Adrenal gland (tissue), 12 donors: Measurements from ENCODE around the gene PRR35. TPM values are rescaled to one million over a fixed set of nuclear protein-coding genes. Genes with fewer than 3 reads are reported as not detected.

Experiments
- DNase-seq, 7 donors: peaks; one replicate each; pipeline ENCODE4 v3.0.0-alpha.2; 2019 to 2020
- H3K27ac ChIP-seq, 5 donors: fragments of 200-600 bp; sonication (generic) in 4 of 5; 1 replicate in 3 of 5; 2 replicates in 2 of 5; pipeline versions ENCODE4 v1.5.1 to v1.8.0; 2016 to 2020; ENCODE audit warnings: mild to moderate bottlenecking in 1 of 5
- H3K27me3 ChIP-seq: fragments of 200-600 bp; 2 replicates; pipeline ENCODE4 v1.8.0; 2021
- H3K36me3 ChIP-seq, 2 donors: fragments of 200-600 bp; replicated peaks in 1 of 2; 1 replicate in 1 of 2; 2 replicates in 1 of 2; pipeline versions ENCODE4 v1.5.1 to v1.8.0; 2018 to 2022
- H3K4me1 ChIP-seq, 2 donors: fragments of 200-600 bp; replicated peaks in 1 of 2; 1 replicate in 1 of 2; 2 replicates in 1 of 2; pipeline versions ENCODE4 v1.5.1 to v1.8.0; 2018 to 2021
- H3K4me3 ChIP-seq, 4 donors: fragments of 200-600 bp; sonication (generic) in 3 of 4; one replicate each; pipeline ENCODE4 v1.5.1; 2016 to 2018
- H3K9me3 ChIP-seq, 3 donors: fragments of 200-600 bp; sonication (generic) in 1 of 3; replicated peaks in 1 of 3; 1 replicate in 2 of 3; 2 replicates in 1 of 3; pipeline versions ENCODE4 v1.5.1 to v1.8.0; 2016 to 2021
- CTCF ChIP-seq, 6 experiments: fragments of 450-650 bp in 4 of 6; fragments of 200-600 bp in 2 of 6; sonication (generic) in 1 of 6; IDR thresholded peaks; 1 replicate in 5 of 6; 2 replicates in 1 of 6; pipeline versions ENCODE4 v1.5.1 to v1.8.0; 2016 to 2021; ENCODE audit warnings: antibody characterized with exemption in 6 of 6, mild to moderate bottlenecking in 2 of 6, moderate library complexity in 1 of 6
- POLR2A ChIP-seq, 2 donors: fragments of 450-650 bp; IDR thresholded peaks; one replicate each; pipeline ENCODE4 v1.6.1; 2017; ENCODE audit warnings: antibody characterized with exemption in 2 of 2, mild to moderate bottlenecking in 2 of 2, moderate library complexity in 1 of 2
- WGBS, 4 donors: extraction: QIAGEN DNeasy Blood & Tissue Kit in 2 of 4; methylation state at CpG; one replicate each; pipeline versions ENCODE4 v1.1.5 to v1.1.7; 2013 to 2017; 5-methylcytosine and 5-hydroxymethylcytosine counted together
- intact Hi-C, 2 donors: fragments of 100-400 bp; cut with DNase I; formaldehyde crosslinking; loops; one replicate each; pipeline versions ENCODE4 v1.14.1 to v1.15.0; 2022 to 2023
- polyA plus RNA-seq, 3 donors: library from polyadenylated mRNA; stranded (reverse); fragments of 200-250 nt in 2 of 3; fragments of 350-450 nt in 1 of 3; fragmentation: Illumina TruSeq in 1 of 3; extraction: RNeasy Lipid Tissue Mini Kit (QIAGEN cat#74804) in 1 of 3; gene quantifications; one replicate each; pipeline ENCODE4 v1.2.3, GENCODE V29; 2013 to 2014
- total RNA-seq, 9 donors: library from RNA; depleted of rRNA in 4 of 9; stranded (reverse); fragments of >200 nt in 4 of 9; fragments of 120-200 nt in 1 of 9; fragmentation: NEBNext Ultra II Directional in 1 of 9; extraction: Animal tissue kit (Norgen Biotek cat#: 25700) in 1 of 9; gene quantifications; one replicate each; pipeline versions ENCODE4 v1.1.0 to v1.2.4, GENCODE V29; 2013 to 2023
- donor health status: healthy with polysubstance abuse.
- donor health status: Bipolar disorder and iron deficiency.
- donor health status: DM: yes; HTN: yes; CAD: no.
- donor health status: DM: no; HTN: no; CAD: no.
- donor health status: DM: no; HTN: no; CAD: no.
- donor health status: DM: yes; HTN: yes; CAD: no.

PRR35 gene
- total and polyA plus RNA-seq, 12 donors, result not detected

GRCh38 chr16:522320-523096, 37.7 kb upstream of the PRR35 start:
- Histone ChIP-seq H3K36me3 (peaks cover 0 to 8% of the 10 kb centered on the region in 2 donors), H3K27me3 (no peaks in the 10 kb centered on the region), H3K4me3 (no peak overlapping the region), H3K4me1 (peaks cover 18 to 27% of the 10 kb centered on the region in 2 donors), H3K9me3 (no peaks in the 10 kb centered on the region), H3K27ac (no peak overlapping the region)
- no peak for TF ChIP-seq POLR2A (IDR thresholded peaks at IDR 0.05)
- TF ChIP-seq CTCF (IDR thresholded peaks at IDR 0.05), result no peak
- DNase-seq, result peak in 2 of 7 donors; percentile 43 to 74
- intact Hi-C loops, result loop anchor here (10.0 kb wide), 2 partner anchors 88 to 128 kb away; partner anchors contain the start of gene NME4 (in 1 of the 2)
- WGBS, 4 donors, result 55 to 62% (median 59%) methylated on average over 16 to 23 of the region's 23 CpGs

- TF ChIP-seq POLR2A (IDR thresholded peaks at IDR 0.05) (no peak), CTCF (IDR thresholded peaks at IDR 0.05) (no peak)
- Histone ChIP-seq H3K9me3 (no peaks in the 10 kb centered on the region), H3K4me1 (peaks cover 18 to 27% of the 10 kb centered on the region in 2 donors), H3K4me3 (no peak overlapping the region), H3K27me3 (no peaks in the 10 kb centered on the region), H3K27ac (no peak overlapping the region), H3K36me3 (peaks cover 0 to 8% of the 10 kb centered on the region in 2 donors)
- 86 to 96% (median 90%) methylated on average over 4 to 22 of the region's 22 CpGs for WGBS, 4 donors
- no peak for DNase-seq
- intact Hi-C loops, result loop anchor here (10.0 kb wide), 2 partner anchors 88 to 128 kb away; partner anchors contain the start of gene NME4 (in 1 of the 2)
Observed at GRCh38 chr16:523097-523741, 37.0 kb upstream of the PRR35 start.

- Histone ChIP-seq H3K36me3 (peaks cover 0 to 5% of the 10 kb centered on the region in 2 donors), H3K9me3 (no peaks in the 10 kb centered on the region), H3K4me3 (no peak overlapping the region), H3K27me3 (no peaks in the 10 kb centered on the region), H3K27ac (peak overlapping the region in 1 of 5 donors; percentile 97), H3K4me1 (peaks cover 28 to 38% of the 10 kb centered on the region in 2 donors)
- DNase-seq, result no peak
- WGBS, 4 donors, result 68 to 88% (median 69%) methylated on average over 16 to 24 of the region's 24 CpGs
- TF ChIP-seq CTCF (IDR thresholded peaks at IDR 0.05) (no peak), POLR2A (IDR thresholded peaks at IDR 0.05) (no peak)
- intact Hi-C loops, result loop anchor here (10.0 kb wide), 2 partner anchors 90 to 130 kb away; partner anchors contain the start of gene NME4 (in 1 of the 2)
Observed at GRCh38 chr16:524274-525040, 35.7 kb upstream of the PRR35 start.
